Breast epithelium (tissue), 3 donors: ENCODE measurements around the gene FAM3B.

Source experiments
- POLR2A ChIP-seq: fragments of 450-650 bp; IDR thresholded peaks from one replicate; pipeline ENCODE4 v1.6.1; 2016; ENCODE audit warnings: antibody characterized with exemption, mild to moderate bottlenecking, moderate library complexity
- TF ChIP-seq, protein P1 (sequence below), 3 donors: fragments of 450-650 bp; IDR thresholded peaks; one replicate each; pipeline ENCODE4 v1.5.1; 2016 to 2017; ENCODE audit warnings: antibody characterized with exemption in 3 of 3, mild to moderate bottlenecking in 3 of 3, moderate library complexity in 3 of 3

DNA sequence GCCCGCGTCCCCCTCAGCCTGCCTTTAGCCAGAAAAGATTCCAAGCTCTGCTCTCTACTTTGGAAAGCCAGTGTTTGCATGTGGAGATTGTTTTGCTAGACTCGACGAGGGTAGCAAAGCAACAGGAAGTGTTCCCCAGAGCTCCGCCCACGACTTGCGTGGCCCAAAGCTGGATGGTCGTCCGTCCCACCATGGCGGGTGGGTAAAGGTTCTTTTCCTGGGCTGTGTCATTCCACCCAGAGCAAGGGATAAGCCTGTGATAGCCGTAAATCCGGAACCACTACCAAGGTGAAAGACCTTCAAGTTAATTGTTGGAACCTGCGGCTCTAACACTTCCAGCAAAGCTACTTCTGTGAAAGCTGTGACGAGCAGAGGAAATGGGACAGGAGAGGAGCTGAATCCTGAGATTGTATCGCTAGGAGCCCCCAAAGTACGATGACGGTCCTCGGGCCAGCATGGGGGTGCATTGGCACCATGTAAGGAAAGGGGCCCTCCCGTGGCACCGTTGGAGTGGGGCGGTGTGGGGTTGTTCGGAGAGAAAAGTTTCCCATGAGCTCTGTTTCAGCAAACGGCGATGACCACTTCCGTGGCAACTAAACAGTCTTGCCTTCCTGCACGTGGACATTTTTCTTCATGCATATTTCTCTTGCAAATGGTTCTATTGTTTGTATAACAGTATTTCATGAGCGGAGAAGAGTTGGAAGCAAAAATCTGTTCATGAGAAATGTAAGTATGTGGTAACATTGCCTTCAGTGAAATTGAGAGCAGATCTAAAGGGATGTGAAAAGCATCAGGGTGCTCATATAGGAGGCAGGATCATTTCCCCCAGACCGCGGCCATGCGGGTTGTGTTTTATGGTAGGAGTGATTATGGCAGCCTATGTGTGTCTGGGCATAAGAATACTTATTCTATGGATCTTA, 53.6 kb downstream of the FAM3B start:
- TF ChIP-seq POLR2A: no peak
- TF ChIP-seq, protein P1, sequence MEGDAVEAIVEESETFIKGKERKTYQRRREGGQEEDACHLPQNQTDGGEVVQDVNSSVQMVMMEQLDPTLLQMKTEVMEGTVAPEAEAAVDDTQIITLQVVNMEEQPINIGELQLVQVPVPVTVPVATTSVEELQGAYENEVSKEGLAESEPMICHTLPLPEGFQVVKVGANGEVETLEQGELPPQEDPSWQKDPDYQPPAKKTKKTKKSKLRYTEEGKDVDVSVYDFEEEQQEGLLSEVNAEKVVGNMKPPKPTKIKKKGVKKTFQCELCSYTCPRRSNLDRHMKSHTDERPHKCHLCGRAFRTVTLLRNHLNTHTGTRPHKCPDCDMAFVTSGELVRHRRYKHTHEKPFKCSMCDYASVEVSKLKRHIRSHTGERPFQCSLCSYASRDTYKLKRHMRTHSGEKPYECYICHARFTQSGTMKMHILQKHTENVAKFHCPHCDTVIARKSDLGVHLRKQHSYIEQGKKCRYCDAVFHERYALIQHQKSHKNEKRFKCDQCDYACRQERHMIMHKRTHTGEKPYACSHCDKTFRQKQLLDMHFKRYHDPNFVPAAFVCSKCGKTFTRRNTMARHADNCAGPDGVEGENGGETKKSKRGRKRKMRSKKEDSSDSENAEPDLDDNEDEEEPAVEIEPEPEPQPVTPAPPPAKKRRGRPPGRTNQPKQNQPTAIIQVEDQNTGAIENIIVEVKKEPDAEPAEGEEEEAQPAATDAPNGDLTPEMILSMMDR (IDR thresholded peaks at IDR 0.05): no peak
